ENCODE data around the gene IFITM2.
"Not testable (repeated sequence)": the region's sequence is repeated elsewhere in the genome, so short reads cannot be mapped to it uniquely, and the experiment has no call there.

IFITM2 gene

DNA sequence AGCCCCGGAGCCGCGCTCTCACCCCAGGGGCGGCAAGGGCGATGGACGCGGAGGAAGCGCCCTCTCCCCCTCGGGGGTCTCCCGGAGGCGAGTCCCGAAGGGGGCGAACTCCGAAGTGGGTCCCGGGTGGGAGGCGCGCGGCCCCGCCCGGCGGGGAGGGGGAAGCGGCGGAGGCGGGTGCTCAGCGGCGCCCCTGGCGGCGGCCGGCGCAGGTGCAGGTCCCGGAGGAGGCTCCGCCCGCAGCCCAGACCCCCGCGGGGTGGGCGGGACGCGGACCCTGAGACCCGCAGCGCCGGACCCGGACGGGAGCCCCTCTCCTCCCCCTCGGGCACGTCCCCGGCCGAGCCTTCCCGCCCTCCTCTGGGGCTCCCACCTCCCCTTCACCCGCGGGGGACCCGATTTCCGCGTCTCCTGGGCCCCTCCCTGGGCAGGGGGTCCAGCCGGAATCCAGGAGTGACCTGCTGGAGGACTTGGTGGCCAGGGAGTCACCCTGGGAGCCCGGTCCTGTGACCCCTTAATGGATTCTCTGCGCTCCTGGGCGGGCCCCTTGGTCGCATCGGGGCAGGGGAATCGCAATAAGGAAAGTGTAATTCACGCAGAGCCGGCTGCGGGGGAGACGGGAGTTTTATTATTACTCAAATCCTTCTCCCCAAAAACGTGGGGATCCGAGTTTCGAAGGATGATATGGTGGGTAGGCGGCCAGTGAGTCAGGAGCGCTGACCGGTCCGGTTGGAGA is 3.6 kb downstream of the IFITM2 start:
- DNase-seq (ENCODE audit: insufficient read length, low spot score): not testable (repeated sequence)
- peak; percentile 88 for FAIRE-seq

- FAIRE-seq (no peak), DNase-seq (ENCODE audit: insufficient read length, low spot score) (no peak)
- TF ChIP-seq POU2F2 (IDR thresholded peaks at IDR 0.05; ENCODE audit: low read depth, low read length) (no peak), POLR2A (IDR thresholded peaks at IDR 0.05; ENCODE audit: low read depth, low read length) (no peak), SPI1 (IDR thresholded peaks at IDR 0.05; ENCODE audit: low read depth, low read length) (peak; percentile 68), PAX5 (IDR thresholded peaks at IDR 0.05; ENCODE audit: insufficient read depth, low read length, severe bottlenecking) (no peak), POLR2AphosphoS5 (IDR thresholded peaks at IDR 0.05; ENCODE audit: low read depth, low read length) (no peak), TAF1 (IDR thresholded peaks at IDR 0.05; ENCODE audit: low read depth, low read length) (no peak)
Measured at GRCh38 chr11:312092-312816, 4.6 kb downstream of the IFITM2 start.

DNA sequence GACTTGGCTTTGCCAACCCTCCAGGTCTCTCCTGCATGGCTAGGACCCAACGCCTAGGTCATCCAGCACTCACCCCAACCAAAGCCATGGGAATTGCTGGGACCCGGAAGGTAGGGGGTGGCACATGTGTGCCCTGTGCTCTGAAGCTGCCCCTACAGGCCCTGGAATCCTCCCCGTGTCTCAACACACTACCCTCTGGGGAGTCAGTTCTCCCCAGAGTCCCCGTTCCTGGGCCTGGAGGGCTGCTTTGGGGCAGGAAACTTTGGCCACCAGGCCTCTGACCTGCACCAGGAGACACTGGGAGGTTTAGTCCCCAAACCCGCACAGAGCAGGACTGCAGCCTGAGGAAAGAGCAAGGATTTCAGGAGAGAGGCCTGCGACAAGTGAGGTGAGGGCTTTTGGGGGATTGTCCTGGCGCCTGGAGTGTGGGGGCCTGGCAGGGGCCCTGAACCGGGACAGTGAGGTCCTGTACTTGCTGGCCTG is 5.7 kb downstream of the IFITM2 start:
- DNase-seq (ENCODE audit: insufficient read length, low spot score) (no peak), FAIRE-seq (no peak)
- TF ChIP-seq TAF1 (IDR thresholded peaks at IDR 0.05; ENCODE audit: low read depth, low read length) (no peak), POLR2A (IDR thresholded peaks at IDR 0.05; ENCODE audit: low read depth, low read length) (no peak), SPI1 (IDR thresholded peaks at IDR 0.05; ENCODE audit: low read depth, low read length) (no peak), PAX5 (IDR thresholded peaks at IDR 0.05; ENCODE audit: insufficient read depth, low read length, severe bottlenecking) (no peak), POLR2AphosphoS5 (IDR thresholded peaks at IDR 0.05; ENCODE audit: low read depth, low read length) (no peak), POU2F2 (IDR thresholded peaks at IDR 0.05; ENCODE audit: low read depth, low read length) (no peak)

GRCh38 chr11:313787-314553 is 6.4 kb downstream of the IFITM2 start, which contains the start of gene IFITM1:
Gene IFITM1, plus strand, starts transcription at chr11:314040. Its CDS starts 131 bp downstream, at chr11:314171.
- FAIRE-seq (peak; percentile 82), DNase-seq (ENCODE audit: insufficient read length, low spot score) (peak; percentile 68)
- TF ChIP-seq POLR2AphosphoS5 (IDR thresholded peaks at IDR 0.05; ENCODE audit: low read depth, low read length) (peak; percentile 95), TAF1 (IDR thresholded peaks at IDR 0.05; ENCODE audit: low read depth, low read length) (peak; percentile 87), POLR2A (IDR thresholded peaks at IDR 0.05; ENCODE audit: low read depth, low read length) (peak; percentile 95), SPI1 (IDR thresholded peaks at IDR 0.05; ENCODE audit: low read depth, low read length) (peak; percentile 26; the same call in 1 of the 2 replicates), POU2F2 (IDR thresholded peaks at IDR 0.05; ENCODE audit: low read depth, low read length) (peak; percentile 76), PAX5 (IDR thresholded peaks at IDR 0.05; ENCODE audit: insufficient read depth, low read length, severe bottlenecking) (no peak)

DNA sequence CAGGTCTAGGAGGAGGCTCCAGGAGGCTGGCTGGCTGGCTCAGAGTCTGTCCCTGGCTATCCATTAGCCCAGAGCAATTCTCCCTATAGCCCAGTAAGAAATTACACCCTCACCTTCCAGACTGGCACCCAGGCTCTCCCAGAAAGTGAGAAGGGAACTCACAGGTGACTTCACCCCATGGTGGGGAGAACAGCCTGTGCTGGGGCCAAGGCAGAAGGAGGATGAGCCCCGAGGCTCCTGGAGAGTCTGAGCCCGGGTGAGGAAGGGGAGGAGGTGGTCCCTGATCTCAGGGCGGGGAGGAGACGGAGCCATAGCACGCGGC is 6.9 kb downstream of the IFITM2 start:
- FAIRE-seq; DNase-seq (ENCODE audit: insufficient read length, low spot score): not testable (repeated sequence)

GRCh38 chr11:315051-315481 is 7.5 kb downstream of the IFITM2 start:
- DNase-seq (ENCODE audit: insufficient read length, low spot score) (no peak), FAIRE-seq (no peak)
- TF ChIP-seq POLR2AphosphoS5 (IDR thresholded peaks at IDR 0.05; ENCODE audit: low read depth, low read length) (no peak), PAX5 (IDR thresholded peaks at IDR 0.05; ENCODE audit: insufficient read depth, low read length, severe bottlenecking) (no peak), TAF1 (IDR thresholded peaks at IDR 0.05; ENCODE audit: low read depth, low read length) (no peak), POLR2A (IDR thresholded peaks at IDR 0.05; ENCODE audit: low read depth, low read length) (no peak), SPI1 (IDR thresholded peaks at IDR 0.05; ENCODE audit: low read depth, low read length) (no peak), POU2F2 (IDR thresholded peaks at IDR 0.05; ENCODE audit: low read depth, low read length) (no peak)

DNA sequence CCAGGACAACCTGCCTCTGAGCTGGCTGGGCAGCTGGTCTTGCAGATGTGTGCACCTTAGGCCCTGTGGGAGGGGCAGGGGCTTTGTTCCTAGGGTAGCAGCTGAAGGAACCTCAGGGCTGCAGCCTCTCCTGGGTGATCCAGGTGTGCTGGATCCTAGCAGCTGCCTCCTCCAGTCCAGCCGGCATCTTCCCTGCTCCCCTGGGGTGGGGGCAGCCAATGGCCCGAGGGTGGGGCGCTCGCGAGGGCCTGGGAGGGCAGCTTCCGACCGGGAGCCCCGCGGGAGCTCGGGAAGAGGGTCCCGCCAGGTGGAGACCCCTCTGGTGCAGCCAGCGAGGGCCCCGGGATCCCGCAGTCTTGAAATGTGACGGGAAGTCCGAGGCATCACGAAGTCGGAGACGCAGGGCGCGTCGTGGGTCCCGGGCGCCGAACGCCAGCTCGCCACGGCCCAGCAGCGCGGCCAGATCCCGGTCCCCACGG is 7.9 kb downstream of the IFITM2 start:
- no peak for FAIRE-seq
- no peak for DNase-seq (ENCODE audit: insufficient read length, low spot score)
- no peak for TF ChIP-seq POLR2AphosphoS5 (IDR thresholded peaks at IDR 0.05; ENCODE audit: low read depth, low read length)
- no peak for TF ChIP-seq PAX5 (IDR thresholded peaks at IDR 0.05; ENCODE audit: insufficient read depth, low read length, severe bottlenecking)
- TF ChIP-seq POU2F2 (IDR thresholded peaks at IDR 0.05; ENCODE audit: low read depth, low read length): no peak
- TF ChIP-seq TAF1 (IDR thresholded peaks at IDR 0.05; ENCODE audit: low read depth, low read length): no peak
- no peak for TF ChIP-seq POLR2A (IDR thresholded peaks at IDR 0.05; ENCODE audit: low read depth, low read length)
- no peak for TF ChIP-seq SPI1 (IDR thresholded peaks at IDR 0.05; ENCODE audit: low read depth, low read length)

- FAIRE-seq: no peak
Measured at GRCh38 chr11:316031-316701, 8.6 kb downstream of the IFITM2 start.

GRCh38 chr11:316891-317301 is 9.3 kb downstream of the IFITM2 start:
- FAIRE-seq (no peak), DNase-seq (ENCODE audit: insufficient read length, low spot score) (no peak)
- TF ChIP-seq POLR2A (IDR thresholded peaks at IDR 0.05; ENCODE audit: low read depth, low read length) (no peak), PAX5 (IDR thresholded peaks at IDR 0.05; ENCODE audit: insufficient read depth, low read length, severe bottlenecking) (no peak), POU2F2 (IDR thresholded peaks at IDR 0.05; ENCODE audit: low read depth, low read length) (no peak), TAF1 (IDR thresholded peaks at IDR 0.05; ENCODE audit: low read depth, low read length) (no peak), SPI1 (IDR thresholded peaks at IDR 0.05; ENCODE audit: low read depth, low read length) (no peak), POLR2AphosphoS5 (IDR thresholded peaks at IDR 0.05; ENCODE audit: low read depth, low read length) (no peak)

More at GRCh38 chr11:316031-316701, 8.6 kb downstream of the IFITM2 start:
- DNase-seq (ENCODE audit: insufficient read length, low spot score): no peak
- TF ChIP-seq POLR2A (IDR thresholded peaks at IDR 0.05; ENCODE audit: low read depth, low read length): no peak
- TF ChIP-seq POLR2AphosphoS5 (IDR thresholded peaks at IDR 0.05; ENCODE audit: low read depth, low read length): 0 out of 2 replicates have a peak, but pooled peaks have one; percentile 42
- TF ChIP-seq PAX5 (IDR thresholded peaks at IDR 0.05; ENCODE audit: insufficient read depth, low read length, severe bottlenecking): no peak

GRCh38 chr11:317668-318404 is 10.2 kb downstream of the IFITM2 start:
- peak; percentile 76 for FAIRE-seq
- not testable (repeated sequence) for DNase-seq (ENCODE audit: insufficient read length, low spot score)

GRCh38 chr11:318405-319120 is 10.9 kb downstream of the IFITM2 start:
- not testable (repeated sequence) for DNase-seq (ENCODE audit: insufficient read length, low spot score)
- peak; percentile 93 for FAIRE-seq

DNA sequence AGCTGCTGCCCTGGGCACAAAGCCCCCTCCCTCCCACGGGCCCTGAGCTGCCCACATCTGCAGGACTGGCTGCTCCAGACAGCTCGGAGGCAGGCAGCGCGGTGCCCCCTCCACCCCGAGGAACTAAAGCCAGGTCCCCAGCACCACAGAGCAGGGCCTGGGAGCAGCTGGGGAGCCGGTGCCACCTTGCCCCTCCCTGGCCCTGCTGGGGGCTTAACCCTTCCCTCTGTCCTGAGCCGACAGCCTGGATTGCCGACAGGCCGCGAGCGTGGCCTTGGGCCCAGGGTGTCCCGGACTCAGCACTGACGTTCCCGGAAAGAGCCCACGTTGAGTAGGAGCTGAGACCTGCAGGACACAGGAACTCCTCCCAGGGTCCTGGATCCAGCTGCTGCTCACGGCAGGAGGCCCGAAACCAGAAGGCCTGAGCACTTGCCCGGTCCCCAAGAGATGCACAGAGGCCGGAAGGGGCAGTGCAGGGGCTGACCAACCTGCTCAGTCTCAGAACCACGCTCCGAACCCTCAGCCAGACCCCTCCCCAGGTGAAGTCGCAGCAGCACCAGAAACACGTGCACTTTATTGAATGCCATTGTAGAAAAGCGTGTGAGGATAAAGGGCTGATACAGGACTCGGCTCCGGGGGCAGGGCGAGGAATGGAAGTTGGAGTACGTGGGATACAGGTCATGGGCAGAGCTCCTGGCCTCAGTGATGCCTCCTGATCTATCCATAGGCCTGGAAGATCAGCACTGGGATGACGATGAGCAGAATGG is 11.7 kb downstream of the IFITM2 start:
- peak; percentile 88 for FAIRE-seq
- not testable (repeated sequence) for DNase-seq (ENCODE audit: insufficient read length, low spot score)

Data from GM12891 (cell line).